CD14-positive monocyte (primary cell): ENCODE results near the gene KLHL17. TPM values are rescaled to one million over a fixed set of nuclear protein-coding genes. Genes with fewer than 3 reads are reported as not detected.

Source experiments
- DNase-seq, 3 donors: peaks; one replicate each; pipeline ENCODE4 v3.0.0-alpha.2; 2011 to 2022
- H2AFZ ChIP-seq: 2 replicates; pipeline ENCODE4 v1.6.0; 2012; ENCODE audit warnings: mild to moderate bottlenecking, low read depth, low read length, inconsistent platforms; ENCODE audit not compliant: insufficient read depth, poor library complexity, severe bottlenecking
- H3K27ac ChIP-seq, 2 donors: 1 replicate in 1 of 2; 2 replicates in 1 of 2; pipeline ENCODE4 v1.5.1; 2012 to 2013; ENCODE audit warnings: low read length in 2 of 2, control low read depth in 1 of 2, inconsistent platforms in 1 of 2, low read depth in 1 of 2, mild to moderate bottlenecking in 1 of 2
- H3K27me3 ChIP-seq, 2 donors: one replicate each; pipeline versions ENCODE4 v1.6.0 to v1.6.1; 2011 to 2013; ENCODE audit warnings: low read length in 2 of 2; ENCODE audit not compliant: control insufficient read depth in 2 of 2, insufficient read depth in 2 of 2
- H3K36me3 ChIP-seq, 2 donors: replicated peaks in 1 of 2; 1 replicate in 1 of 2; 2 replicates in 1 of 2; pipeline versions ENCODE4 v1.5.1 to v1.6.1; 2012 to 2013; ENCODE audit warnings: low read length in 2 of 2, control low read depth in 1 of 2, inconsistent platforms in 1 of 2, mild to moderate bottlenecking in 1 of 2; ENCODE audit not compliant: insufficient read depth in 2 of 2, control insufficient read depth in 1 of 2
- H3K4me1 ChIP-seq, 2 donors: 1 replicate in 1 of 2; 2 replicates in 1 of 2; pipeline versions ENCODE4 v1.5.1 to v1.6.1; 2012 to 2013; ENCODE audit warnings: low read length in 2 of 2, control low read depth in 1 of 2, inconsistent platforms in 1 of 2, mild to moderate bottlenecking in 1 of 2, moderate library complexity in 1 of 2; ENCODE audit not compliant: insufficient read depth in 2 of 2, control insufficient read depth in 1 of 2
- H3K4me2 ChIP-seq: replicated peaks from 2 replicates; pipeline ENCODE3; 2012; ENCODE audit warnings: low read length, moderate library complexity, mild to moderate bottlenecking; ENCODE audit not compliant: poor library complexity, severe bottlenecking; ENCODE audit errors: extremely low read depth
- H3K4me3 ChIP-seq, 3 experiments: fragments of 200-600 bp in 1 of 3; sonication (generic) in 1 of 3; replicated peaks in 1 of 3; 1 replicate in 2 of 3; 2 replicates in 1 of 3; pipeline ENCODE4 v1.5.1; 2011 to 2013; ENCODE audit warnings: low read length in 3 of 3, mild to moderate bottlenecking in 3 of 3, control low read depth in 2 of 3, low read depth in 2 of 3, inconsistent platforms in 1 of 3, moderate library complexity in 1 of 3
- H3K79me2 ChIP-seq: 2 replicates; pipeline ENCODE4 v1.6.0; 2012; ENCODE audit warnings: mild to moderate bottlenecking, control low read depth, inconsistent platforms, low read length, moderate library complexity; ENCODE audit not compliant: insufficient read depth
- H3K9ac ChIP-seq: 2 replicates; pipeline ENCODE4 v1.6.0; 2017; ENCODE audit warnings: low read length, mild to moderate bottlenecking; ENCODE audit not compliant: insufficient read depth, poor library complexity, severe bottlenecking
- H3K9me3 ChIP-seq, 2 donors: replicated peaks in 1 of 2; 1 replicate in 1 of 2; 2 replicates in 1 of 2; pipeline versions ENCODE4 v1.5.1 to v1.6.1; 2012 to 2013; ENCODE audit warnings: low read length in 2 of 2, control low read depth in 1 of 2; ENCODE audit not compliant: control insufficient read depth in 1 of 2, insufficient read depth in 1 of 2
- H4K20me1 ChIP-seq: 2 replicates; pipeline ENCODE4 v1.6.0; 2012; ENCODE audit warnings: mild to moderate bottlenecking, low read length, control low read depth, moderate library complexity; ENCODE audit not compliant: insufficient read depth
- H3K27ac Mint-ChIP-seq, 7 donors: one replicate each; pipeline ENCODE4 v1.8.0; 2020; ENCODE audit warnings: mild to moderate bottlenecking in 7 of 7, mixed read lengths in 7 of 7, moderate library complexity in 6 of 7, inconsistent platforms in 2 of 7
- H3K27me3 Mint-ChIP-seq, 3 donors: one replicate each; pipeline ENCODE4 v1.8.0; 2021 to 2022; ENCODE audit warnings: low read depth in 3 of 3, mild to moderate bottlenecking in 3 of 3, mixed read lengths in 3 of 3, moderate library complexity in 3 of 3, inconsistent platforms in 1 of 3
- H3K36me3 Mint-ChIP-seq, 2 donors: one replicate each; pipeline ENCODE4 v1.8.0; 2020; ENCODE audit warnings: mixed read lengths in 2 of 2, inconsistent platforms in 1 of 2, mild to moderate bottlenecking in 1 of 2
- H3K4me1 Mint-ChIP-seq: one replicate; pipeline ENCODE4 v1.8.0; 2020; ENCODE audit warnings: mild to moderate bottlenecking, mixed read lengths
- H3K4me3 Mint-ChIP-seq, 2 donors: one replicate each; pipeline ENCODE4 v1.8.0; 2020; ENCODE audit warnings: mild to moderate bottlenecking in 2 of 2, mixed read lengths in 2 of 2, moderate library complexity in 1 of 2
- H3K9me3 Mint-ChIP-seq, 7 donors: one replicate each; pipeline ENCODE4 v1.8.0; 2020 to 2022; ENCODE audit warnings: mixed read lengths in 7 of 7, mild to moderate bottlenecking in 6 of 7, moderate library complexity in 6 of 7, inconsistent platforms in 2 of 7
- CTCF ChIP-seq: fragments of 200-600 bp; IDR thresholded peaks from one replicate; pipeline ENCODE4 v1.8.0; 2022; ENCODE audit warnings: antibody characterized with exemption, mild to moderate bottlenecking
- WGBS: methylation state at CpG from one replicate; pipeline ENCODE4 v1.1.5; 2013; ENCODE audit warnings: missing lambda C conversion rate; ENCODE audit not compliant: insufficient coverage; 5-methylcytosine and 5-hydroxymethylcytosine counted together
- intact Hi-C, 2 donors: fragments of 100-400 bp; cut with micrococcal nuclease; formaldehyde crosslinking; loops; one replicate each; pipeline versions ENCODE4 v1.15.0 to v1.15.1; 2023
- polyA plus RNA-seq, 3 donors: library from polyadenylated mRNA; depleted of rRNA in 1 of 3; unstranded in 2 of 3; stranded (reverse) in 1 of 3; fragments of 300-500 nt in 2 of 3; fragments of >200 nt in 1 of 3; fragmentation: Illumina TruSeq in 2 of 3; gene quantifications; 1 replicate in 2 of 3; 2 replicates in 1 of 3; pipeline ENCODE4 v1.2.3, GENCODE V29; 2012 to 2021

The KLHL17 gene
- polyA plus RNA-seq, 3 donors = 0.31 to 48.1 (median 0.71) TPM

- Mint-ChIP-seq H3K4me3 (no peak overlapping the region), H3K27me3 (peaks cover 28 to 46% (median 33%) of the 10 kb centered on the region in 3 donors), H3K36me3 (peaks cover 51 to 62% of the 10 kb centered on the region in 2 donors), H3K27ac (no peak overlapping the region), H3K9me3 (peaks cover 0 to 13% (median 2%) of the 10 kb centered on the region in 7 donors), H3K4me1 (peaks cover 7% of the 10 kb centered on the region)
- Histone ChIP-seq H3K36me3 (peaks cover 50 to 53% of the 10 kb centered on the region in 2 donors), H4K20me1 (peaks cover 21% of the 10 kb centered on the region), H3K27me3 (peaks cover 19 to 33% of the 10 kb centered on the region in 2 donors), H3K4me2 (no peak overlapping the region), H2AFZ (no peak overlapping the region), H3K4me3 (no peak overlapping the region), H3K79me2 (no peaks in the 10 kb centered on the region), H3K9ac (no peak overlapping the region), H3K4me1 (peaks cover 4 to 30% of the 10 kb centered on the region in 2 donors), H3K27ac (no peak overlapping the region), H3K9me3 (peaks cover 0 to 3% of the 10 kb centered on the region in 2 donors)
- no peak for TF ChIP-seq CTCF
- 92% methylated on average over 21 of the region's 28 CpGs for WGBS
- intact Hi-C loops = loop anchor here in 1 of 2 donors (5.0 kb wide), 1 partner anchor 52 kb away; no protein-coding TSS in a partner anchor
- DNase-seq = no peak
Measured at GRCh38 chr1:944341-945325, 15.8 kb upstream of the KLHL17 start.

- intact Hi-C loops = no loop called here
- H3K9me3 Mint-ChIP-seq = peaks cover 0 to 9% (median 2%) of the 10 kb centered on the region in 7 donors
Measured at GRCh38 chr1:945688-946556, 14.5 kb upstream of the KLHL17 start.

More at GRCh38 chr1:945688-946556, 14.5 kb upstream of the KLHL17 start:
- Histone ChIP-seq H2AFZ (no peak overlapping the region), H3K4me2 (no peak overlapping the region), H3K27me3 (peaks cover 12 to 24% of the 10 kb centered on the region in 2 donors), H3K4me1 (peaks cover 4 to 20% of the 10 kb centered on the region in 2 donors), H3K27ac (no peak overlapping the region), H3K9ac (no peak overlapping the region), H4K20me1 (peaks cover 28% of the 10 kb centered on the region), H3K4me3 (no peak overlapping the region), H3K79me2 (no peaks in the 10 kb centered on the region), H3K36me3 (peaks cover 62 to 65% of the 10 kb centered on the region in 2 donors), H3K9me3 (no peaks in the 10 kb centered on the region)
- peaks cover 3% of the 10 kb centered on the region for H3K4me1 Mint-ChIP-seq
- 93% methylated on average over 25 of the region's 29 CpGs for WGBS
- peaks cover 19 to 33% (median 22%) of the 10 kb centered on the region in 3 donors for H3K27me3 Mint-ChIP-seq
- DNase-seq = no peak
- no peak for TF ChIP-seq CTCF
- no peak overlapping the region for H3K4me3 Mint-ChIP-seq
- peaks cover 64 to 75% of the 10 kb centered on the region in 2 donors for H3K36me3 Mint-ChIP-seq
- no peak overlapping the region for H3K27ac Mint-ChIP-seq
